ENCODE measurements around the gene EFHC1. TPM values are rescaled to one million over a fixed set of nuclear protein-coding genes. Genes with fewer than 3 reads are reported as not detected.
A peak's percentile ranks its signal among the peaks of the same experiment; 100 is the strongest.

Gene EFHC1
- total RNA-seq, 2 experiments from 2014 or later: 2.2 to 3.6 TPM

- intact Hi-C loops (cut with DNase I, micrococcal nuclease): no loop called here
- Mint-ChIP-seq H3K4me1 (peaks cover 9% of the 10 kb centered on the region), H3K27ac (no peak overlapping the region), H3K36me3 (ENCODE audit: low read depth) (no peaks in the 10 kb centered on the region), H3K27me3 (no peaks in the 10 kb centered on the region), H3K4me3 (no peak overlapping the region), H3K9me3 (ENCODE audit: low read depth) (no peaks in the 10 kb centered on the region)
- ChIA-PET POLR2A (no interaction called here), CTCF (interaction anchor here (0.9 kb wide), 1 partner anchor 501 kb away, joined by 5 read pairs; no protein-coding TSS in a partner anchor)
- no peak for ATAC-seq
- DNase-seq: no peak
Observed at GRCh38 chr6:52550870-52551269, 130.7 kb downstream of the EFHC1 start.

- DNase-seq (no peak), ATAC-seq (no peak)
- intact Hi-C loops (cut with DNase I, micrococcal nuclease): no loop called here
- CTCF ChIA-PET: interaction anchor here (0.6 to 0.9 kb wide), 3 partner anchors 21 to 502 kb away, joined by 3 to 5 read pairs (median 3); no protein-coding TSS in a partner anchor
- H3K4me1 Mint-ChIP-seq: peaks cover 9% of the 10 kb centered on the region
- H3K9me3 Mint-ChIP-seq (ENCODE audit: low read depth): no peaks in the 10 kb centered on the region
- H3K27me3 Mint-ChIP-seq: no peaks in the 10 kb centered on the region
- POLR2A ChIA-PET: interaction anchor here (0.6 kb wide), 1 partner anchor 54 kb away, joined by 3 read pairs; no protein-coding TSS in a partner anchor
- H3K36me3 Mint-ChIP-seq (ENCODE audit: low read depth): no peaks in the 10 kb centered on the region
- H3K27ac Mint-ChIP-seq: no peak overlapping the region
- H3K4me3 Mint-ChIP-seq: no peak overlapping the region
Observed at GRCh38 chr6:52551483-52552277, 131.5 kb downstream of the EFHC1 start.

GRCh38 chr6:52552278-52552643, 132.1 kb downstream of the EFHC1 start:
- no peaks in the 10 kb centered on the region for H3K36me3 Mint-ChIP-seq (ENCODE audit: low read depth)
- H3K27me3 Mint-ChIP-seq: no peaks in the 10 kb centered on the region
- POLR2A ChIA-PET: interaction anchor here (0.6 kb wide), 1 partner anchor 54 kb away, joined by 3 read pairs; no protein-coding TSS in a partner anchor
- DNase-seq (no peak), ATAC-seq (no peak)
- H3K9me3 Mint-ChIP-seq (ENCODE audit: low read depth): no peaks in the 10 kb centered on the region
- H3K4me3 Mint-ChIP-seq: no peak overlapping the region
- CTCF ChIA-PET: interaction anchor here (0.6 to 0.7 kb wide), 3 partner anchors 21 to 145 kb away, joined by 3 read pairs; no protein-coding TSS in a partner anchor
- H3K4me1 Mint-ChIP-seq: peaks cover 9% of the 10 kb centered on the region
- intact Hi-C loops (cut with DNase I, micrococcal nuclease): no loop called here
- peak overlapping the region; percentile 11 for H3K27ac Mint-ChIP-seq

DNA sequence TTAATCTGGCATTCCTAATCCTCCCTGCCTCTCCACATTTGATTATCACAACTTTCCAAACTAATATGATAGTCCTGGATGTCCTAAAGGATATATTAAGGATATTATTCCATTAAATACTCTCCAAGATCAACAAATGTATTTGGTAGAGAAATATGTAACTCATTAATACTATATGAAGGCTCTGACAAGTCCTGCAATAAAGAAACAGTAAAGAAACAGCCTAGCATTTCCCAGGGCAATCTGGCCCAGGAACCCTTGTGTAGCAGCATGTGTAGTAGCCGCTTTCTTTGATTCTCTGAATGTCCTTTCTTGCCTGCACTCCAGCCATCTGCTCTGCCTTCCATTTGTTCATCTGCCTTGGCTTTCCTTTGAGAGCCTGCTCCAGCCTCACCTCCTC, 133.0 kb downstream of the EFHC1 start:
- DNase-seq: no peak
- intact Hi-C loops (cut with DNase I, micrococcal nuclease): no loop called here
- Mint-ChIP-seq H3K36me3 (ENCODE audit: low read depth) (no peaks in the 10 kb centered on the region), H3K9me3 (ENCODE audit: low read depth) (no peaks in the 10 kb centered on the region), H3K27me3 (no peaks in the 10 kb centered on the region), H3K4me3 (no peak overlapping the region), H3K4me1 (peaks cover 9% of the 10 kb centered on the region), H3K27ac (peak overlapping the region; percentile 5)
- no peak for ATAC-seq
- CTCF ChIA-PET: no interaction called here
- POLR2A ChIA-PET: no interaction called here

DNA sequence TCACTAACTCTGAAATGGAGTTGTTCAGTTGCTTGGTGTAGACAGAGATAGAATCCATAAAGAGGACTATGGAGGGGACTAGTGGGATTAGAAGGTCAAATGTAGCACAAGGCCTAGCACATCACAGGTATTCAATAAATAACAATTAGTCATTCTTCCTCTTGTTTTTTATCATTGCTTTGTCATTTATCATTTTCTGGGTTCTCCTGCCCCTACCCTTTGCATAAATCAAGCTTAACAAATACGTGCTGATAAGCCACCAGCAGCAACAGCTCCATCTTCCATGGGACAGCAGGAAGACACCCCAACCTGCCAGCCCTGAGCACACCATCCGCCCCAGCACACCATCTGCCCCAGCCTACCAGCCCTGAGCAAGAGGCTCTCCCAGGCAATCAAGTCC, 133.6 kb downstream of the EFHC1 start:
- Mint-ChIP-seq H3K9me3 (ENCODE audit: low read depth) (no peaks in the 10 kb centered on the region), H3K4me1 (peaks cover 9% of the 10 kb centered on the region), H3K36me3 (ENCODE audit: low read depth) (no peaks in the 10 kb centered on the region), H3K4me3 (no peak overlapping the region), H3K27ac (peak overlapping the region; percentile 5), H3K27me3 (no peaks in the 10 kb centered on the region)
- ChIA-PET POLR2A (no interaction called here), CTCF (interaction anchor here (0.6 kb wide), 1 partner anchor 1008 kb away, joined by 3 read pairs; no protein-coding TSS in a partner anchor)
- no peak for ATAC-seq
- DNase-seq: no peak
- intact Hi-C loops (cut with DNase I, micrococcal nuclease): no loop called here

- no peaks in the 10 kb centered on the region for H3K36me3 Mint-ChIP-seq (ENCODE audit: low read depth)
- CTCF ChIA-PET: interaction anchor here (2.2 kb wide), 1 partner anchor 20 kb away, joined by 6 read pairs; no protein-coding TSS in a partner anchor
- no peak overlapping the region for H3K4me3 Mint-ChIP-seq
- DNase-seq: peak; percentile 17
- H3K4me1 Mint-ChIP-seq: peaks cover 9% of the 10 kb centered on the region
- peak; percentile 26 for ATAC-seq
- H3K27ac Mint-ChIP-seq: no peak overlapping the region
- intact Hi-C loops (cut with DNase I, micrococcal nuclease): no loop called here
- POLR2A ChIA-PET: no interaction called here
- no peaks in the 10 kb centered on the region for H3K27me3 Mint-ChIP-seq
- H3K9me3 Mint-ChIP-seq (ENCODE audit: low read depth): no peaks in the 10 kb centered on the region
Observed at GRCh38 chr6:52554684-52555280, 134.6 kb downstream of the EFHC1 start.

DNA sequence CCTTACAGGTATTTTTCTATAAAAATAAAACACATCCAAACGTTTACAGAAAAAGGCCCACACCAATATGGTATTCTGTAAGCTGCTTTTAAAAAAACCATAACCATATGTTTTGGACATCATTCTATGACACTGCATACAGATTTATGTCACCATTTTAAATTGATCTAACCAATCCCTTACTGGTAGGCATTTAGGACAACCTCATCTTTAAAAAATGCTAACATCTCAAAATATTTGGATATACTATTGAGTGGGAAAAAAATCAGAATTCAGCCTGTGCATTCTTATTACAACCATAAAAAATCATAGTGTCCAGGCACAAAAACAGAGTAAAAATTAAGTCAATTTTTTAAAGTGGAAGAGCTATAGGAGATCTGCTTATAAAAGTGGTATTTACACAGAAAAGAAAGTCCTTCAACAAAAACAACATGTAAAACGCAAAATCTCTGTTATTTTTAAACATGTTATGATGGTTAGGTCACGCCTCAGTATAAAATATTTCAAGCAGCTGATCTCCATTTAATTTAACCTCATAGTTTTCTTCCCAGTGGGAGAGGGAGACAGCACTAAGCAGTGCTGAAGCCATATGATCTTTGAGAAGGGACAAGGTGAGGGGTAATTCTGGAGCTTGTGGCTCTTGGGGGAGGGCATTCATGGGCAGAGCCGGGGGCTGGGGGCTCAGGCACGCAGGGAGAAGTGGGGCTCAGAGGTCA, 135.5 kb downstream of the EFHC1 start:
- intact Hi-C loops (cut with DNase I, micrococcal nuclease): no loop called here
- DNase-seq (no peak), ATAC-seq (no peak)
- H3K4me1 Mint-ChIP-seq: peaks cover 7% of the 10 kb centered on the region
- no peaks in the 10 kb centered on the region for H3K9me3 Mint-ChIP-seq (ENCODE audit: low read depth)
- ChIA-PET POLR2A (no interaction called here), CTCF (interaction anchor here (0.6 to 2.2 kb wide), 2 partner anchors 20 to 236 kb away, joined by 3 to 6 read pairs; no protein-coding TSS in a partner anchor)
- H3K27me3 Mint-ChIP-seq: no peaks in the 10 kb centered on the region
- no peak overlapping the region for H3K27ac Mint-ChIP-seq
- H3K4me3 Mint-ChIP-seq: no peak overlapping the region
- no peaks in the 10 kb centered on the region for H3K36me3 Mint-ChIP-seq (ENCODE audit: low read depth)

GRCh38 chr6:52557389-52558265, 137.5 kb downstream of the EFHC1 start:
- Mint-ChIP-seq H3K4me1 (peaks cover 5% of the 10 kb centered on the region), H3K9me3 (ENCODE audit: low read depth) (no peaks in the 10 kb centered on the region), H3K4me3 (no peak overlapping the region), H3K27ac (no peak overlapping the region), H3K36me3 (ENCODE audit: low read depth) (no peaks in the 10 kb centered on the region), H3K27me3 (no peaks in the 10 kb centered on the region)
- ChIA-PET POLR2A (no interaction called here), CTCF (interaction anchor here (0.7 kb wide), 1 partner anchor 10 kb away, joined by 3 read pairs; no protein-coding TSS in a partner anchor)
- ATAC-seq (no peak), DNase-seq (no peak)
- intact Hi-C loops (cut with DNase I, micrococcal nuclease): no loop called here

DNA sequence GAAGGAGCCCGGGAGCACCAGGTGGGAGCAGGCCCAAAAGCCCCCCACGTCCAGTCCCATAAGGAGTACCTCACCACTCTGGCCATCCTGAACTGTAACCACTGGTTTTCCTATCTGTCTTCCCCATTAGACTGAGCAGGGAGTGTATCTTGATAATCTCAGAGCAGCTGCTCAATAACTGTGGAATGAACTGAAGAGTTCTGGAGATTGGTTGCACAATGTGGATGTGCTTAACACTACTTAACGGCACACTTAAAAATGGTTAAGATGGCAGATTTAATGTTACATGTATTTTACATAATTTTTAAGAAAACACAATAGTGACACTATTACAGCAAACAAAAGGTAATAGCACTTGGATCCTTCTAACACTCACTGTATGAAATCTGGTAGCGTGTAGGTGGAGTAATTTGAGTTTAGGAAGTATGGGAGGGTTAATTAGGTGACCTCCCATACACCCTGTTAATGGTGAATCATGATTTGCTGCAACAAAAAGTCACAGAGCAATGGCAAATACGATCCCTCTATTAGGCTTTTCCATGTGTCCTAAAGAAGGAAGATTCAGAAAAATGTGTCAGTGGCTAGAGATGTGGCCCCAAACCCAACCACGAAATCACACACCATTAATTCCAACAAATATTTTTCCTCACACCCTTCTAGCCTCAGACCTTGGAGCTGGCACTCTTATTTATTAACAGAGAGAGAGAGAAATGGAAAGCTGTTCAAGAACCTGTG, 138.3 kb downstream of the EFHC1 start:
- CTCF ChIA-PET: no interaction called here
- Mint-ChIP-seq H3K27me3 (no peaks in the 10 kb centered on the region), H3K36me3 (ENCODE audit: low read depth) (no peaks in the 10 kb centered on the region), H3K27ac (no peak overlapping the region), H3K4me1 (peaks cover 4% of the 10 kb centered on the region), H3K9me3 (ENCODE audit: low read depth) (no peaks in the 10 kb centered on the region), H3K4me3 (no peak overlapping the region)
- DNase-seq (no peak), ATAC-seq (no peak)
- POLR2A ChIA-PET: no interaction called here
- intact Hi-C loops (cut with DNase I, micrococcal nuclease): no loop called here

DNA sequence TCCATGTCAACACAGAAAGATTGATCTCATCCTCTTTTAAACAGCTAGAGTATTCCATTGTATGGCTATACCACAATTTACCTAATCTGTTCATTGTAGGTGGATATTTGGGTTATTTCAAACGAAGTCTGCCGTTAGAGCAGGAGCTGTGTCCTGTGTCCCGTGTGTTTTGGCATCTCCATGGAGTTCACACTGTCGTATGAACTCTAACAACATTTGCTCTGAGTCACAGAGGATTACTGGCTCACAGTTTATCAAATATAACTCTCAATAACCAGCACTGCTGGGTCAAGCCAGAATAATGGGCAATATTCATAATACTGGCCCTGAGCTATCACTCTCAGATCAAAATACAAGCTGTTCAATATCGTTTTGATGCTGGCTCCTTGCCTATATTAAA, 140.3 kb downstream of the EFHC1 start:
- no peaks in the 10 kb centered on the region for H3K27me3 Mint-ChIP-seq
- ChIA-PET POLR2A (no interaction called here), CTCF (no interaction called here)
- H3K9me3 Mint-ChIP-seq (ENCODE audit: low read depth): no peaks in the 10 kb centered on the region
- no peaks in the 10 kb centered on the region for H3K36me3 Mint-ChIP-seq (ENCODE audit: low read depth)
- ATAC-seq: no peak
- H3K4me3 Mint-ChIP-seq: no peak overlapping the region
- no peak overlapping the region for H3K27ac Mint-ChIP-seq
- intact Hi-C loops (cut with DNase I, micrococcal nuclease): no loop called here
- peaks cover 4% of the 10 kb centered on the region for H3K4me1 Mint-ChIP-seq
- DNase-seq: no peak

Measured in activated CD4-positive, alpha-beta T cell treated with anti-CD3 and anti-CD28 coated beads for 36 hours (primary cell).